HEK293 (cell line): ENCODE data around the gene NCCRP1.

ENCODE experiments used
- ELK4 ChIP-seq: IDR thresholded peaks from 2 replicates; pipeline ENCODE4 v1.6.1; 2011; ENCODE audit warnings: mild to moderate bottlenecking, low read depth, low read length, borderline replicate concordance
- GLIS1 ChIP-seq: fragments of 450-650 bp; formaldehyde crosslinking; IDR thresholded peaks from 2 replicates; pipeline ENCODE4 v1.5.1; 2016; ENCODE audit warnings: missing biosample characterization, missing genetic modification characterization
- GLIS2 ChIP-seq: fragments of 450-650 bp; formaldehyde crosslinking; IDR thresholded peaks from 2 replicates; pipeline ENCODE4 v1.5.1; 2016; ENCODE audit warnings: missing biosample characterization, missing genetic modification characterization
- KLF10 ChIP-seq: fragments of 450-650 bp; IDR thresholded peaks from 2 replicates; pipeline ENCODE4 v1.5.1; 2018; ENCODE audit warnings: missing biosample characterization, mild to moderate bottlenecking, missing genetic modification characterization
- KLF8 ChIP-seq: fragments of 450-650 bp; formaldehyde crosslinking; IDR thresholded peaks from 2 replicates; pipeline ENCODE4 v1.5.1; 2016; ENCODE audit warnings: missing biosample characterization, missing genetic modification characterization
- KLF9 ChIP-seq: fragments of 450-650 bp; formaldehyde crosslinking; IDR thresholded peaks from 2 replicates; pipeline ENCODE4 v1.5.1; 2016; ENCODE audit warnings: missing biosample characterization, missing genetic modification characterization, low read depth
- SALL2 ChIP-seq: fragments of 450-650 bp; formaldehyde crosslinking; IDR thresholded peaks from 2 replicates; pipeline ENCODE4 v1.5.0; 2017; ENCODE audit warnings: missing biosample characterization, mild to moderate bottlenecking, missing genetic modification characterization, borderline replicate concordance
- SCRT2 ChIP-seq: fragments of 450-650 bp; formaldehyde crosslinking; IDR thresholded peaks from 2 replicates; pipeline ENCODE4 v1.5.1; 2016; ENCODE audit warnings: missing biosample characterization, missing genetic modification characterization
- SP7 ChIP-seq: fragments of 450-650 bp; formaldehyde crosslinking; IDR thresholded peaks from 2 replicates; pipeline ENCODE4 v1.5.1; 2016; ENCODE audit warnings: missing biosample characterization, missing genetic modification characterization
- ZBTB10 ChIP-seq: fragments of 450-650 bp; formaldehyde crosslinking; IDR thresholded peaks from 2 replicates; pipeline ENCODE4 v1.5.1; 2016; ENCODE audit warnings: missing biosample characterization, missing genetic modification characterization
- ZBTB21 ChIP-seq: fragments of 450-650 bp; formaldehyde crosslinking; IDR thresholded peaks from 2 replicates; pipeline ENCODE4 v1.5.1; 2017; ENCODE audit warnings: missing biosample characterization, missing genetic modification characterization
- ZFHX2 ChIP-seq: fragments of 450-650 bp; formaldehyde crosslinking; conservative IDR thresholded peaks from 2 replicates; pipeline ENCODE4 v1.5.1; 2016; ENCODE audit warnings: missing biosample characterization, missing genetic modification characterization
- ZIC2 ChIP-seq: fragments of 450-650 bp; formaldehyde crosslinking; IDR thresholded peaks from 2 replicates; pipeline ENCODE4 v1.5.1; 2016; ENCODE audit warnings: missing biosample characterization, missing genetic modification characterization
- ZNF155 ChIP-seq: fragments of 450-650 bp; formaldehyde crosslinking; IDR thresholded peaks from 2 replicates; pipeline ENCODE4 v1.5.1; 2016; ENCODE audit warnings: missing biosample characterization, missing genetic modification characterization
- ZNF169 ChIP-seq: fragments of 450-650 bp; formaldehyde crosslinking; IDR thresholded peaks from 2 replicates; pipeline ENCODE4 v1.5.1; 2016; ENCODE audit warnings: missing biosample characterization, missing genetic modification characterization
- ZNF175 ChIP-seq: fragments of 450-650 bp; formaldehyde crosslinking; IDR thresholded peaks from 2 replicates; pipeline ENCODE4 v1.5.1; 2016; ENCODE audit warnings: missing biosample characterization, missing genetic modification characterization
- ZNF274 ChIP-seq, 2 experiments: fragments of 200-500 bp in 1 of 2; fragments of 450-650 bp in 1 of 2; sonication (Bioruptor generic) in 1 of 2; formaldehyde crosslinking in 1 of 2; IDR thresholded peaks; 2 replicates each; pipeline versions ENCODE4 v1.5.1 to v1.6.1; 2014 to 2016; ENCODE audit warnings: borderline replicate concordance in 1 of 2, inconsistent platforms in 1 of 2, low read length in 1 of 2, missing biosample characterization in 1 of 2, missing genetic modification characterization in 1 of 2
- ZNF311 ChIP-seq: fragments of 450-650 bp; formaldehyde crosslinking; IDR thresholded peaks from 2 replicates; pipeline ENCODE4 v1.5.1; 2017; ENCODE audit warnings: missing biosample characterization, missing genetic modification characterization, borderline replicate concordance
- ZNF423 ChIP-seq: fragments of 450-650 bp; formaldehyde crosslinking; IDR thresholded peaks from 2 replicates; pipeline ENCODE4 v1.5.1; 2016; ENCODE audit warnings: missing biosample characterization, missing genetic modification characterization
- ZNF529 ChIP-seq: fragments of 450-650 bp; formaldehyde crosslinking; IDR thresholded peaks from 2 replicates; pipeline ENCODE4 v1.5.1; 2017; ENCODE audit warnings: missing genetic modification characterization, missing biosample characterization; ENCODE audit not compliant: insufficient replicate concordance
- ZNF558 ChIP-seq: fragments of 450-650 bp; formaldehyde crosslinking; IDR thresholded peaks from 2 replicates; pipeline ENCODE4 v1.5.1; 2016; ENCODE audit warnings: missing biosample characterization, missing genetic modification characterization
- ZNF600 ChIP-seq: fragments of 450-650 bp; formaldehyde crosslinking; IDR thresholded peaks from 2 replicates; pipeline ENCODE4 v1.5.1; 2016; ENCODE audit warnings: missing biosample characterization, missing genetic modification characterization
- ZNF610 ChIP-seq: fragments of 450-650 bp; formaldehyde crosslinking; IDR thresholded peaks from 2 replicates; pipeline ENCODE4 v1.5.1; 2016; ENCODE audit warnings: missing biosample characterization, missing genetic modification characterization, borderline replicate concordance
- ZNF792 ChIP-seq: fragments of 450-650 bp; formaldehyde crosslinking; IDR thresholded peaks from 2 replicates; pipeline ENCODE4 v1.5.1; 2016; ENCODE audit warnings: missing biosample characterization, missing genetic modification characterization
- ZSCAN16 ChIP-seq: fragments of 450-650 bp; formaldehyde crosslinking; IDR thresholded peaks from 2 replicates; pipeline ENCODE4 v1.5.1; 2016; ENCODE audit warnings: missing biosample characterization, missing genetic modification characterization
- TF ChIP-seq, protein P1 (sequence below): fragments of 450-650 bp; formaldehyde crosslinking; IDR thresholded peaks from 2 replicates; pipeline ENCODE4 v1.5.1; 2017; ENCODE audit warnings: missing biosample characterization, missing genetic modification characterization
- TF ChIP-seq, protein P2 (sequence below): fragments of 450-650 bp; formaldehyde crosslinking; IDR thresholded peaks from 2 replicates; pipeline ENCODE4; 2016; ENCODE audit warnings: missing biosample characterization, missing genetic modification characterization
- TF ChIP-seq, protein P3 (sequence below): fragments of 450-650 bp; formaldehyde crosslinking; IDR thresholded peaks from 2 replicates; pipeline ENCODE4 v1.5.1; 2016; ENCODE audit warnings: missing biosample characterization, missing genetic modification characterization, borderline replicate concordance

NCCRP1 gene

DNA sequence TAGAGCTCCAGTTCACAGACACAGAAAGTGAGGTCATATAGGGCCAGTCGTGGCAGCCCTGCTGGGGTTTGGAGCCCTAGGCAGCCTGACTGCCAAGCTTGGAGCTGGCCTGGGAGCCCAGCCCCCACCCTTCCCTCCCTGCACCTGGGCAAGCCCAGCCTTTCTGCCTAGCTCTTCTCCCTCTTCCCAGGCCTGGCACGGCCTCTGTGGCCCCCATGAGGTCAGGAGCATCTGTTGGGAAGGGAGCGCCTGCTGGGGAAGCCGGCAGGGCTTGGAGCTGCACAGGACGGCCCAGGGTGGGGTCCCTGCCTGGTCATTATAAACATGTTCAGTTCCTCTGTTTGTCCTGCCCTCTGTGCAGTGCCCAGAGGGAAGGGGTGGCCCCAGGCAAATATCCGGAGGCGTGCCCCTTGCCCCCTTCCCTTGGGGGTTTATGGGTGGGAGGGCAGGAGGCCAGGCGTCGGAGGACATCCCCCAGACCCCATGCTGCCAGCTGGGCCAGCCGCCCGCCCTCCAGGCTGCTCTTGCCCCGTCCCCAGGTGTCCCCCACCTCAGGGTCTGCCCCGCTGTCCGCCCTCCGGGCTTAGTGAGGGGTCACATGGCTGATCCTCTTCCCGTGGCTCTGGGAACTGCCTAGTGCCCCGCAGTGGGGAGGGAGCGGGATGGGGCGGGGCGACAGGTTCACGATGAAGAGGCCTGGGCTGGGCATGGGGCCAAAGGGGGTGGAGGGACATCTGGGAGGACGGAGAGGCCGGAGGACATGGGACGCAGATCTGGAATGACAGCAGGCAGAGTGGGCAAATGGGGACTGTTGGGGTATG, 30.0 kb upstream of the NCCRP1 start (continued):
- TF ChIP-seq, protein P1, sequence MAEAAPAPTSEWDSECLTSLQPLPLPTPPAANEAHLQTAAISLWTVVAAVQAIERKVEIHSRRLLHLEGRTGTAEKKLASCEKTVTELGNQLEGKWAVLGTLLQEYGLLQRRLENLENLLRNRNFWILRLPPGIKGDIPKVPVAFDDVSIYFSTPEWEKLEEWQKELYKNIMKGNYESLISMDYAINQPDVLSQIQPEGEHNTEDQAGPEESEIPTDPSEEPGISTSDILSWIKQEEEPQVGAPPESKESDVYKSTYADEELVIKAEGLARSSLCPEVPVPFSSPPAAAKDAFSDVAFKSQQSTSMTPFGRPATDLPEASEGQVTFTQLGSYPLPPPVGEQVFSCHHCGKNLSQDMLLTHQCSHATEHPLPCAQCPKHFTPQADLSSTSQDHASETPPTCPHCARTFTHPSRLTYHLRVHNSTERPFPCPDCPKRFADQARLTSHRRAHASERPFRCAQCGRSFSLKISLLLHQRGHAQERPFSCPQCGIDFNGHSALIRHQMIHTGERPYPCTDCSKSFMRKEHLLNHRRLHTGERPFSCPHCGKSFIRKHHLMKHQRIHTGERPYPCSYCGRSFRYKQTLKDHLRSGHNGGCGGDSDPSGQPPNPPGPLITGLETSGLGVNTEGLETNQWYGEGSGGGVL (tag by site-specific recombination): no peak
- TF ChIP-seq, protein P2, sequence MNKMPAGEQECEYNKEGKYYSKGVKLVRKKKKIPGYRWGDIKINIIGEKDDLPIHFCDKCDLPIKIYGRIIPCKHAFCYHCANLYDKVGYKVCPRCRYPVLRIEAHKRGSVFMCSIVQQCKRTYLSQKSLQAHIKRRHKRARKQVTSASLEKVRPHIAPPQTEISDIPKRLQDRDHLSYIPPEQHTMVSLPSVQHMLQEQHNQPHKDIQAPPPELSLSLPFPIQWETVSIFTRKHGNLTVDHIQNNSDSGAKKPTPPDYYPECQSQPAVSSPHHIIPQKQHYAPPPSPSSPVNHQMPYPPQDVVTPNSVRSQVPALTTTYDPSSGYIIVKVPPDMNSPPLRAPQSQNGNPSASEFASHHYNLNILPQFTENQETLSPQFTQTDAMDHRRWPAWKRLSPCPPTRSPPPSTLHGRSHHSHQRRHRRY (tag by site-specific recombination): no peak
- TF ChIP-seq KLF10: no peak
- TF ChIP-seq ZSCAN16 (tag by site-specific recombination): no peak
- TF ChIP-seq ELK4: no peak
- TF ChIP-seq KLF9: peak; percentile 40; the same call in 1 of the 2 replicates
- TF ChIP-seq SCRT2 (tag by site-specific recombination): peak; percentile 93
- no peak for TF ChIP-seq ZNF423 (tag by site-specific recombination)
- no peak for TF ChIP-seq ZNF274 (IDR thresholded peaks at IDR 0.05; ENCODE audit: low read length)
- no peak for TF ChIP-seq ZNF274 (tag by site-specific recombination; IDR thresholded peaks at IDR 0.05; ENCODE audit: borderline replicate concordance)
- no peak for TF ChIP-seq ZNF558 (tag by site-specific recombination)
- no peak for TF ChIP-seq ZBTB21 (tag by site-specific recombination)
- peak; percentile 14; the same call in 1 of the 2 replicates for TF ChIP-seq GLIS1 (tag by site-specific recombination)
- TF ChIP-seq ZBTB10: no peak
- no peak for TF ChIP-seq SALL2 (tag by site-specific recombination)
- no peak for TF ChIP-seq ZNF610 (tag by site-specific recombination)
- TF ChIP-seq, protein P3, sequence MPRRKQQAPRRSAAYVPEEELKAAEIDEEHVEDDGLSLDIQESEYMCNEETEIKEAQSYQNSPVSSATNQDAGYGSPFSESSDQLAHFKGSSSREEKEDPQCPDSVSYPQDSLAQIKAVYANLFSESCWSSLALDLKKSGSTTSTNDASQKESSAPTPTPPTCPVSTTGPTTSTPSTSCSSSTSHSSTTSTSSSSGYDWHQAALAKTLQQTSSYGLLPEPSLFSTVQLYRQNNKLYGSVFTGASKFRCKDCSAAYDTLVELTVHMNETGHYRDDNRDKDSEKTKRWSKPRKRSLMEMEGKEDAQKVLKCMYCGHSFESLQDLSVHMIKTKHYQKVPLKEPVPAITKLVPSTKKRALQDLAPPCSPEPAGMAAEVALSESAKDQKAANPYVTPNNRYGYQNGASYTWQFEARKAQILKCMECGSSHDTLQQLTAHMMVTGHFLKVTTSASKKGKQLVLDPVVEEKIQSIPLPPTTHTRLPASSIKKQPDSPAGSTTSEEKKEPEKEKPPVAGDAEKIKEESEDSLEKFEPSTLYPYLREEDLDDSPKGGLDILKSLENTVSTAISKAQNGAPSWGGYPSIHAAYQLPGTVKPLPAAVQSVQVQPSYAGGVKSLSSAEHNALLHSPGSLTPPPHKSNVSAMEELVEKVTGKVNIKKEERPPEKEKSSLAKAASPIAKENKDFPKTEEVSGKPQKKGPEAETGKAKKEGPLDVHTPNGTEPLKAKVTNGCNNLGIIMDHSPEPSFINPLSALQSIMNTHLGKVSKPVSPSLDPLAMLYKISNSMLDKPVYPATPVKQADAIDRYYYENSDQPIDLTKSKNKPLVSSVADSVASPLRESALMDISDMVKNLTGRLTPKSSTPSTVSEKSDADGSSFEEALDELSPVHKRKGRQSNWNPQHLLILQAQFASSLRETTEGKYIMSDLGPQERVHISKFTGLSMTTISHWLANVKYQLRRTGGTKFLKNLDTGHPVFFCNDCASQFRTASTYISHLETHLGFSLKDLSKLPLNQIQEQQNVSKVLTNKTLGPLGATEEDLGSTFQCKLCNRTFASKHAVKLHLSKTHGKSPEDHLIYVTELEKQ: no peak
- TF ChIP-seq ZNF529: no peak
- no peak for TF ChIP-seq ZNF155 (tag by site-specific recombination)
- no peak for TF ChIP-seq ZNF175 (tag by site-specific recombination)
- peak; percentile 45; the same call in 1 of the 2 replicates for TF ChIP-seq GLIS2 (tag by site-specific recombination)
- TF ChIP-seq ZNF792 (tag by site-specific recombination): no peak
- peak; percentile 42; the same call in 1 of the 2 replicates for TF ChIP-seq KLF8
- TF ChIP-seq ZIC2 (tag by site-specific recombination): peak; percentile 98
- TF ChIP-seq SP7 (tag by site-specific recombination): 0 out of 2 replicates have a peak, but pooled peaks have one; percentile 15
- TF ChIP-seq ZFHX2 (tag by site-specific recombination): peak; percentile 76
- no peak for TF ChIP-seq ZNF311 (tag by site-specific recombination)
- TF ChIP-seq ZNF169 (tag by site-specific recombination): no peak
- 0 out of 2 replicates have a peak, but pooled peaks have one; percentile 26 for TF ChIP-seq ZNF600 (tag by site-specific recombination)
